Right lobe of liver (tissue), 4 donors: ENCODE data around the gene BAHD1.

ENCODE experiments used
- CTCF ChIP-seq, 4 donors: fragments of 200-600 bp in 3 of 4; fragments of 450-650 bp in 1 of 4; IDR thresholded peaks; one replicate each; pipeline versions ENCODE4 v1.5.1 to v1.8.0; 2016 to 2022; ENCODE audit warnings: antibody characterized with exemption in 4 of 4, mild to moderate bottlenecking in 2 of 4
- POLR2A ChIP-seq: fragments of 450-650 bp; IDR thresholded peaks from one replicate; pipeline ENCODE4 v1.6.1; 2017; ENCODE audit warnings: antibody characterized with exemption, mild to moderate bottlenecking
- donor health status: DM: no; HTN: no; CAD: no.
- donor health status: DM: no; HTN: no; CAD: no.
- donor health status: DM: no; HTN: yes; CAD: no.

GRCh38 chr15:40398413-40398873 is 42.3 kb upstream of the BAHD1 start:
- TF ChIP-seq CTCF (IDR thresholded peaks at IDR 0.05) = no peak
- no peak for TF ChIP-seq POLR2A
